GM13977 (cell line): ENCODE data around the gene VWC2.

Experiments
- DNase-seq: peaks from one replicate; pipeline ENCODE4 v3.0.0; 2012; ENCODE audit warnings: low spot score
- in situ Hi-C: fragments of 300-500 bp; cut with MboI; formaldehyde crosslinking; loops from one replicate; pipeline ENCODE4 v1.12.0; 2022; ENCODE audit warnings: low sequenced_read_pairs, low pct_unique_long_range_greater_than_20kb, mixed read lengths, inconsistent platforms; ENCODE audit not compliant: unreplicated experiment
- TF ChIP-seq, protein P1 (sequence below): IDR thresholded peaks from 2 replicates; pipeline ENCODE4 v1.5.1; 2012; ENCODE audit warnings: mild to moderate bottlenecking, control low read depth; ENCODE audit not compliant: insufficient read depth; ENCODE audit errors: extremely low read depth, missing control alignments

Gene VWC2

GRCh38 chr7:49875336-49875735 is 101.9 kb downstream of the VWC2 start:
- in situ Hi-C loops: no loop called here
- TF ChIP-seq, protein P1, sequence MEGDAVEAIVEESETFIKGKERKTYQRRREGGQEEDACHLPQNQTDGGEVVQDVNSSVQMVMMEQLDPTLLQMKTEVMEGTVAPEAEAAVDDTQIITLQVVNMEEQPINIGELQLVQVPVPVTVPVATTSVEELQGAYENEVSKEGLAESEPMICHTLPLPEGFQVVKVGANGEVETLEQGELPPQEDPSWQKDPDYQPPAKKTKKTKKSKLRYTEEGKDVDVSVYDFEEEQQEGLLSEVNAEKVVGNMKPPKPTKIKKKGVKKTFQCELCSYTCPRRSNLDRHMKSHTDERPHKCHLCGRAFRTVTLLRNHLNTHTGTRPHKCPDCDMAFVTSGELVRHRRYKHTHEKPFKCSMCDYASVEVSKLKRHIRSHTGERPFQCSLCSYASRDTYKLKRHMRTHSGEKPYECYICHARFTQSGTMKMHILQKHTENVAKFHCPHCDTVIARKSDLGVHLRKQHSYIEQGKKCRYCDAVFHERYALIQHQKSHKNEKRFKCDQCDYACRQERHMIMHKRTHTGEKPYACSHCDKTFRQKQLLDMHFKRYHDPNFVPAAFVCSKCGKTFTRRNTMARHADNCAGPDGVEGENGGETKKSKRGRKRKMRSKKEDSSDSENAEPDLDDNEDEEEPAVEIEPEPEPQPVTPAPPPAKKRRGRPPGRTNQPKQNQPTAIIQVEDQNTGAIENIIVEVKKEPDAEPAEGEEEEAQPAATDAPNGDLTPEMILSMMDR: no peak
- DNase-seq: no peak

GRCh38 chr7:49876202-49876601 is 102.8 kb downstream of the VWC2 start:
- in situ Hi-C loops: no loop called here
- TF ChIP-seq, protein P1: no peak
- no peak for DNase-seq

- TF ChIP-seq, protein P1: no peak
- no peak for DNase-seq
- in situ Hi-C loops: no loop called here
Measured at GRCh38 chr7:49878089-49878488, 104.7 kb downstream of the VWC2 start.

GRCh38 chr7:49878627-49879026 is 105.2 kb downstream of the VWC2 start:
- in situ Hi-C loops: no loop called here
- TF ChIP-seq, protein P1: no peak
- DNase-seq: no peak

DNA sequence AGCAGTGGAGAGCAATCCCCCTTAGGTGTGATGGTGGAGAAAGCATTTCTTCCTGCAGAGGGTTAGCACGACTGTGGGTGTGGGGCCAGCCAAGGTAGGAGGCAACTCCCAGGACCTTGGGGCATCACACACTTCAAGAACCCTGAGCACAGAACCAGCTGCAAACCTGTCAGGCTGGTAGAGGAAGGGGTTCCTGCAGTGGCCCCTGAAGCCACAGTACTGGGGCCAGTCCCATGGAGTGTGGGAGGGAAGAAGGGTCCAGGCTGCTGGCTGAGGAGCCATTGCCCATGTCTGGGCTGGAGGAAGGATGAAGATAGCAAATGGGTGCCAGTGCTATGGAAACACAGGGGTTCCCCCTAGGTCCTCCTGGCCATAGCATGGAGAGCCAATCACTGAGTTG is 110.5 kb downstream of the VWC2 start:
- in situ Hi-C loops: no loop called here
- DNase-seq: no peak
- TF ChIP-seq, protein P1: no peak

DNA sequence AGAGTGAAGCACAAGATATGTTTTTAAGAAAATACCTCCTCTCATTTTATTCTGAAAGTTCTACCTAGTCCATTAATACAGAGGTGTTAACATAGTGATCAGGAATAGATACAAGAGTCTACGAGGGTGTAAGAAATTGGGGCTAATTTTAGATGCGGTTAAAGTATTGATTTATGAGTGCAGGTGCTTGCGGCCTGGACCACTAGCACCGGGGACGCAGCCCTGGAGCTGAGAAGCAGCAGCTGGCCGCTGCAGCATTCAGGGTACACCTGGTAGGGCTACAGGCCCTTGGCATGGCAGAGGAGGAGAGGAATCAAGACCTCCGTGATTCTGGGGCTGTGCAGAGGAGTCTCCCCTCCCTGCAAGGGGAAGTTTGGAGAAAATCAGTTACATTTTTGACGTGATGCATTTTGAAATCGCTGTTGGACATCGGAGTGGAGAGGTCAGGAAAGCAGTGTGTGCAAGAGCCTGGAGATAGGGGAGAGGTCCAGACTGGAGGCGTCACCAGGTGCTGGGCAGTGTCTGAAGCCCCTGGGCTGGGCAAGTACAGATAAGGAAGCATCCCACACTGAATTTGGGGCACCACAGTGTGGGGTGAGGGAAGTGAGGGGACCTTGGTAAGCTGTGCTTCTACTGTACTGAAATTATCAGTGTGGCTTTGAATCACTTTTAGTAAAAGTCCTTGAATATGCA is 112.3 kb downstream of the VWC2 start:
- TF ChIP-seq, protein P1: no peak
- DNase-seq: no peak
- in situ Hi-C loops: no loop called here
